ENCODE data around the gene MEGF8. TPM values are rescaled to one million over a fixed set of nuclear protein-coding genes. Genes with fewer than 3 reads are reported as not detected.
A peak's percentile ranks its signal among the peaks of the same experiment; 100 is the strongest.

Gene MEGF8
- total RNA-seq, 1 donor from 2014 or later = 113 TPM

DNA sequence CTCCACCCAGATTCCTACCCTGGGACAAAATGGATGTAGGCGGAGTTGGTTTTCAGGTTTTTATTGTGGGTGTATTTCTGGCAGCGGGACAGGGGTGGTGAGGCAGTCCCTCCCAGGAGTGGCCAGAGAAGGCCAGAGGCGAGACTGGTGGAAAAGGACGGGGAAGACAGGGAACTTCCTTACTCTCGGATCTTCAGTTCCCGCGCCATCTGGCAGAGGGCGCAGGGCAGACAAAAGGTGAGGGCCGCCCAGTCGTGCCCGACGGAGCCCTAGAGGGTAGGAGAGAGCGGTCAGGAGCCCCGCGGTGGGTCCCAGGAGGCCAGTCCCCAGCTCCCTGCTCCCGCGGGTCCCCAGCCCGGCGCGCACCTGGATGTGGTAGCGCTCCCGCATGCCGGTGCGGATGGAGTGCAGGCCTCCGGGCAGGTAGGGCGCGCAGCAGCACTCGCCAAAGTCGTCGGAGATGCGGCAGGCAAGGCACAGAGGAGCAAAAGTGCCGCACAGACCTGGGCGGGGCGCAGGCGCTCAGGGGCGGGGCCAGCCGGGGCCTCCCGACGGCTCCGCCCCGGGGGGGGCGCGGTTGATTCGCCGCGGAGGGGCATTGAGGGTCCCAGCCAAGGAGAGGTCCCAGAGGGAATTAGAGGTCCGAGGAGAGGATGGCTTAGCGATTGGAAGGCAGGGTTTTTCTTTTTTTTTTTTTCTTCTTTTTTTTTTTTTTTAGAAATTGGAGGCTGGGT is 61.7 kb downstream of the MEGF8 start:
- DNase-seq (ENCODE audit: low read depth) = peak; percentile 37

DNA sequence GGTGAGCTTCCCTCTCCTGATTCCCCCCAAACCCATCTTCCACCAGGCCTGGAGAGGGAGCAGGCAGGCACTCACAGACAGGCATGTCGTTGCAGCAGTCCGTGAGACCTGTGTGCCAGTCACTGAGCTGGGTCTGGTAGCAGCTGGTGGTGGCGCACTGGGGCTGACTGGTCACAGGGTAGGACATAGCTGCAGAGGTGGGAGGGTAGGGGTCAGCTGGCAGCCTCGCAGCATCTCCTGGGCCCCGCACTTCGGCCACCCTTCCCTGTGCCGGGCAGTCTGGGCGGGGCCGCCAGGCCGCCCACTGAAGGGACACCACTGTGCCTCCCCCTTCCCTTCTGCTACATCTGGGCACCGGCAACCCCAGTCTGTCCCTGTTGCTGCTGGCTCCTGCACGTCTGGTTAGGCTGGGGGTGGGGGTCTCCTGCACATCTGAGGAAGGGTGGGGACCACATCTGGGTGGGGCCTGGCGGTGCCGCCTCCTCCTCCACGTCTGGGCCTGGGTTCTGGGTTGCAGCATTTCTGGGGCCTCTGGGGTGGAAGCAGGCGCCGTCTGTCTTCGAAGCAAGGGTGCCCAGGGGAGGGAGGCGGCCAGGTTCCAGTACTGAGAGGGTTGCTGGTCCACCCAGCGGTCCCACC is 63.5 kb downstream of the MEGF8 start:
- no peak for DNase-seq (ENCODE audit: low read depth)

DNA sequence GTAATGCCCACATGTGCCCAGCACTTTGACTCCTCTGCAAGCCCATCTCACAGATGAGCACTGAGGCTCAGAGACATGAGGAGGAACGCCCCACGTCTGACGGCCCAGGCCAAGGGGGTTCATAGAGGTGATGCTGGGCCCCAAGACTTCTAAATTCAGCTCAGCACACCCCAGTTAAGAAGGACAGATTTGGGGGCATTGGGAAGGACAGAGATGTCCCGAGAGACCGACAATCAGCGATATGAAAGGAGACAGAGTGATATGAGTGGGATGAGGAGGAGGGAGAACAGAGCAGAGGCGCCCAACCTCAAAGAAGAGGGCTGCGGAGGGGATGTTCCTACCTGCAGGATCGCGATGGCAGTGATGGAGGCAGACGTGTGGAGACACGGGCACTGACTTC is 64.5 kb downstream of the MEGF8 start, which contains the start of gene CNFN:
Gene CNFN (minus strand): TSS at position 399 of the 400 bp plus-strand sequence. CDS start 1,260 bp downstream, outside the sequence.
- DNase-seq (ENCODE audit: low read depth) = no peak

DNA sequence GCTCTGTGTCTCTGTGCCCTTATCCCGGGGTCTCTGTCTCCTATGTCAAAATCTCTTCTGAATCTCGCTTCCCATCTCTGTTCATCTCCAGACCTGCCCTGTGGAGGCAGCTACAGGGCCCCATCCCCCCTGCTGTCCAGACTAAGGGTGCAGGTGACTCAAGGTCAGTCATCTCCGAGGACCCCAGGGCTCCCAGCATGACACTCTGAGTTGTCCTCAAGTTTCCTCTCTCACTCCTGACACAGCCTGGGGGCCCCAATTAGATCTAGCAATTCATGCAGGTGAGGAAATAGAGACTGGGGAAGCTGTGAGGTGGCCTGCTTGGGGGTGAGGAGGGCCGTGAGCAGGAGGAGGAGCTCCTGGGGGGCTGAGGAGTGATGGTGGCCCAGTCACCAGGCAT is 66.7 kb downstream of the MEGF8 start:
- DNase-seq (ENCODE audit: low read depth) = no peak

DNA sequence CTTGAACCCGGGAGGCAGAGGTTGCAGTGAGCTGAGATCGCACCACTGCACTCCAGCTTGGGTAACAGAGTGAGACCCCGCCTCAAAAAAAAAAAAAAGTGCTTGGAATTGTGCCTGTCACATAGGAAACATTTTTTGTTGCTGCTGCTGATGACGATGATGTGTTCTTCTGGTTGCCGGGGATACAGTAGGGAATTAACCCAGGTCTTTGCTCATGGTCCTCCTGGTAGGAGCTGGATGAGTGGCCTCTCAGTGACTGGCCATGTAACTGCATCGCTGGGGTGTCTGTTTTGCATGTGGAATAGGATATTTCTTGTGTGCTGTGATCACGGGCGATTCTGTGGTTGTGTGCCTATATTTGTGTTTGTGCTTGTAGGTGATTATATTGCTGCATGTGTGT is 69.3 kb downstream of the MEGF8 start:
- peak; percentile 37 for DNase-seq (ENCODE audit: low read depth)

DNA sequence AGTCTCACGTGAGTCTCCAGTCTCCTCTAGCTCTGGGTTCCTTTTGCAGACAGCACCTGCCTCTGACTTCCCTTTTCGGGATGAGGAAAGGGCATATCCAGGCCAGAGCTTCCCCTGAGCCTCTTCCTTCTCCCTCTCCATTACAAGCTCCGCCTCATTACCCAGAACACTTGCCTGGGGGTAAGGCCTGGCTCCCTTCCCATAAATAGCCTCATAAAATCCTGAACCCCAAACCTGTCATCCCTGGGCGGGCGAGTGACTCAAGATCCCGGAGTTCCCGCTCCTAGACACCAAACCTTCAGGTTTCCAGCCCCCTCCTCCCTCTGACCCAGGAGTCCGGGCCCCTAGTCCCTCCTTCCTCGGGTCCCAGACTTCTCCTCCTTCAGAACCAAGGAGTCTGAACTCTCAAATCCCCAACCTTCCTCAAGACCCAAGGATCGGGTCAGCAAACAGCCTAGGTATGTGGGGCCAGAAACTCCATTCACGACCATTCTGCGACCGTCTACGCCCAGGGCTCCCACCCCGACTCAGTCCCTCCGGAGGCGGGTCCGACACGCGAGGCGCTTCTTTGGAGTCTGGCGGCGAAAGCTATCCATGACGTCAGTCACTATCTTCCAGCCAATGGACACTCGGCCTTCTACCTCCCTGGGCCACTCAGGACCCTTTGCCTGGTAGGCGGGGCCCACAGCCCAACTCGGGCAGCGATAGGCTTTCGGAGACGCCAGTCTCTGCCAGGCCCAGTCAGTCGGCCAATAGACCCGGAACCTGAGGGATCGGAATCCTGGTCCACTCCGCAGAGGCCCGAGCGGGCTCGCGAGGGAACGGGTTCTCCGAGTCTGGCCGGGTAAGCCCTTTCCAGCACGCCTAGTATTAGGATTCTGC is 71.2 kb downstream of the MEGF8 start:
- DNase-seq (ENCODE audit: low read depth) = peak; percentile 97

DNA sequence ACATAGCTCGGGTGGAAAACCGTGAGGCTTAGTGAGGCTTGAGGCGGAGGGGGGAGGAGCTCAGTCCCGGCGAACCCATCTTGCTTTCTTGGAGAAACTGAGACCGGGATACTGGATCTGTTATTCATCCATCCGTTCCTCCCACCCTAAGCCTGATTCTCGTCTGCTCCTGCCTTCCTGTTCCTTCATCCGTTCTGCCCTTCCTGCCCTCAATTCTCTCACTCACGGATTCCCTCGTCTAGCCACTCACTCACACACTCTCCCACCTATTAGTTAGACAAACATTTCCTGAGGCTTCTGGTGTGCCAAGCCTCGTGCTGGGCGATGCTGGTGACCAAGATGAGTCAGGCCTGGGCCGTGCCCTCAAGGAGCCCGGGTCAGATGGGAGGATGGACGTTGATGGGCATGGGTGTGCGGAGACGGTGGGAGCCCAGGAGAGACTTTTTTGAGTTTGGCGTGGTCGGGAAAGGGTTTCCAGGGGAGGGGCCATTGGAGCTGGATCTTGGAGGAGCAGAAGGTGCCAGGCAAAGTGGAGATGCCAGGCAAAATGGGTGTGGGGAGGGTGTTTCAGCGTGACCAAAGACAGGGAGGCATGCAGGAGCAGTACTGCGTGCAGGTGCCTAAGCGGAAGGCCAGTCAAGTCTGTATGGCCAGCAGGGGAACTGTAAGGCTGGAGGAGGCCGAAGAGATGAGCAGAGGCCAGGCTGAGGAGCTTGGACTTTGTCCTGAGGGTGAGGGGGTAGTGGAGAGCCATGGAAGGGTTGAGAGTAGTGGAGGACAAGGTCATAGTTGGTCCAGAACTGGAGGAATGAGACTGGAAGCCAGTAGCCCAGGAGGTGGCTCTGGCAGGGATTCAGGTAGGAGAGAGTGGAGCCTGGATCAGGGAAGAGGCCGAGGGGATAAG is 72.1 kb downstream of the MEGF8 start:
- DNase-seq (ENCODE audit: low read depth) = no peak

DNA sequence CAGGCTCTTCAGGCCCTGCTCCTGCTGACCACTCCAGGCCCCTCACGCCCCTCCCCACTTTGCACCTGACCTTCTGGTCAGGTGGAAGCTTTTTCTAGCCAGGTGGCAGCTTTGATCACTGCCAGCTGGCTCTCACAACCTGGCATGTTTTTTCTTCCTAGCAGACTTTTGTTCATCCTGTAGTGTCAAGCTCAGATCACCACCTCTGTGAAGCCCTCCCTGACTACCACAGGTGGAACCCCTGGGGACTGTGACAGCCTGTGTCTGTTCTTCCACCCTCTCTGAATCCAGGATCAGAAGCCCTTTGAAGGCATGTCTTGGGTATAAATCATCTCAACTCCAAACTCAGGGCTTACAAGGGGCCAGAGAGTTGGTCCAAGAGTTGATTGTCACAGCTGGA is 75.0 kb downstream of the MEGF8 start:
- no peak for DNase-seq (ENCODE audit: low read depth)

DNA sequence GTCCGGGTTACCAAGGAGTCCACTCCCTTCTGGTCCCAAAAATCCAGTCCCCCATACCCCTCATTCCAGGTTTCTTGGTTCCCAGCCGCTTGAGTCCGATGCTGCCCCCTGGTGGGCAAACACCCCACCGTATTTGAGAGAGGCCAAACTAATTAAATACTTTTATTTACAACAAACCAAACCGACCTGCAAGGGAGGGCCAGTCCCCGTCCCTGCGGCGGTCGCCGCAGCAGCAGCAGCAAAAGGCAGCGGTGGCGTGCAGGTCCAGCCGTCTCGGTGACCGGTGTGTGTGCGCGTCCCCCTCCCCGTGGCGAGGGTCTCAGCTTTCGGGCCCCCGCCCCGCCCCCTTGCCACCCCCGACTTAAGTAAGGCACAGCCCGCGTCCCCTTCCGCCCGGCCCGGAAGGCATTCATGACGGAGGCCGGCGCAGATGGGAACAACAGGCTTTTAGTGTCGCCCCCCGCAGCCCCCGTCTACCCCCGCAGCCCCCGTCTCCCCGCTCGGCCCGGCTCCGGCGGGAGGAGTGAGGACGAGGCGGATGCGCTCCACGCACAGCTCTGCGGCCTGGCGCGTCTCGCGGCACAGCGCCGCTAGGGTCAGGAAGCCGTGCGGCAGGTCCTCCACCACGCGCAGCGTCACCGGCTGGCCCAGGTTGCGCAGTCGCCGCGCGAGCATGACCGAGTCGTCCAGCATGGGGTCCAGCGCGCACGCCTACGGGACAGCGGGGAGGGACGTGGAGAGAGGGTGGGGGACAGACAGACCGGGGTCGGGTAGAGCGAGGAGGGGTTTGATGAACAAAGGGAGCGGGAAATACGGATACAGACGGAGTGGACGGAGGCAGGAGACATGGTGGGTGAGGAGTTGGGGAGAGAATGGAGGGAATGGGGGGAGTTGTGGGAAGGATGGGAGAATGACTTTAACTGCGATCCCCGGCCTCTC is 76.2 kb downstream of the MEGF8 start:
- DNase-seq (ENCODE audit: low read depth) = peak; percentile 65

DNA sequence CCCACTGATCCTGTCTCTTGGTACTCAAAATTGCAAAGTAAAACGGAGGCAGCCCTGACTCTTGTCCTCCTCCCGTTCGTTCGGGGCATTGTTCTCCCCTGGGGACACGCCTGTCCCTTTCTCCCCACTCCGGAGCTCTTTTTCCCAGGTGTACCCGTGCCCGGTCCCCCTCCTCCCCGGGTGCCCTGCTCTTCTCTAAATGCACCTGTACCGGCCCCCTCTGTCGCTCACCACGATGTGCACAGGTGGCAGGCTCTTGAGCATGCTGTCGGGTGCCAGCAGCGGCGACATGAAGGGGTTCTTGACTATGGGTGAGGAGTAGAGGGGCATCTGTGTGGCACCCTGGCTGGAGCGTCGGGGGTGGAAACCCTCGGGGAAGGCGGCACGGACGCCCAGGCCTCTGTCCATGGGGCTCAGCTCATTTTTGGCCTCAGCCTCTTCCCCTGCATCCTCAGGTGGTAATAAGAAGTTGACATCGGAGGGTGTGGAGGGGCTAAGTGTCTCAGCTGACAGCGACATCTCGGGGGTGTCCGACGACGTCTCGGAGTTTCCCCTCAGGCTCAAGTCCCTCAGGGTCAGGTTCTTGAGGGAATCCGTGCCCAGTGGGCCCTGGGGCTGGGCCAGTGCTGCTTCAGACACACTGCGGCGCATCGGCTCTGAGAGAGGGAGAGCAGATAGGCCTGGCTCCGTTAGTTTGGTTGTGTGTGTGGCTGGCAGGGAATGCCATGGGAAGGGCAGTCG is 77.1 kb downstream of the MEGF8 start:
- DNase-seq (ENCODE audit: low read depth) = no peak

DNA sequence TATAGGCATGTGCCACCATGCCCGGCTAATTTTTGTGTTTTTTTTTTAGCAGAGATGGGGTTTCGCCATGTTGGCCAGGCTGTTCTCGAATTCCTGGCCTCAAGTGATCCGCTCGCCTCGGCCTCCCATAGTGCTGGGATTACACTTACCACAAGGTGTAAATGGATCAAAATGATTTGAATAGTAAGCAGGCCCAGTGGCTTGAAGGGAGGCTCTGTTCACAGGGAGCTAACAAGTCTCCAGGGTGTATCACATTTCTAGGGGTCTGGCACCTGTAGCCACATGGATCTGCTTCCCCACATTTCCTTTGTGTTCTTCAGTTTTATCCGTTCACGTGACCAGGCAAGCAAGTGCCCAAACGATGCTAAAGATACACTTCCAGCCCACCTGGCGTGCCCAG is 78.2 kb downstream of the MEGF8 start:
- DNase-seq (ENCODE audit: low read depth) = no peak

DNA sequence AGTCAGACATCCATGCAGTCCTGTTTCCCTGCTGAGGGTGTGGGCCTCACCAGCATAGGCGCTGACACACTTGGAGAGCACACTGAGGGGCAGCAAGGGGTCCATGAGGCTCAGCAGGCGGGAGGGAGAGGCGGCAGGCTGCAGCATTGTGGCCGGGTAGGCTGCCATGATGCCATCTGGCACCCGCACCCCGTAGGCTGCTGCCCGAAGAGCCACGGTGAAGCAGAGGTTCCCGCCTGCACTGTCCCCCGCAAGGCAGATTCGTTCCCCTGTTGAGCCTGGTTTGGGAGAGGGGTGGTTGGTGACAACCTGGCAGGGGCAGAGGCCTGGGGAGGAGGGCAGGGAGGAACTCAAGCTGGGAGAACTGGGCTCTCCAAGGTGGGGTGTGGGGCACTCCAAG is 80.7 kb downstream of the MEGF8 start:
- DNase-seq (ENCODE audit: low read depth) = no peak

DNA sequence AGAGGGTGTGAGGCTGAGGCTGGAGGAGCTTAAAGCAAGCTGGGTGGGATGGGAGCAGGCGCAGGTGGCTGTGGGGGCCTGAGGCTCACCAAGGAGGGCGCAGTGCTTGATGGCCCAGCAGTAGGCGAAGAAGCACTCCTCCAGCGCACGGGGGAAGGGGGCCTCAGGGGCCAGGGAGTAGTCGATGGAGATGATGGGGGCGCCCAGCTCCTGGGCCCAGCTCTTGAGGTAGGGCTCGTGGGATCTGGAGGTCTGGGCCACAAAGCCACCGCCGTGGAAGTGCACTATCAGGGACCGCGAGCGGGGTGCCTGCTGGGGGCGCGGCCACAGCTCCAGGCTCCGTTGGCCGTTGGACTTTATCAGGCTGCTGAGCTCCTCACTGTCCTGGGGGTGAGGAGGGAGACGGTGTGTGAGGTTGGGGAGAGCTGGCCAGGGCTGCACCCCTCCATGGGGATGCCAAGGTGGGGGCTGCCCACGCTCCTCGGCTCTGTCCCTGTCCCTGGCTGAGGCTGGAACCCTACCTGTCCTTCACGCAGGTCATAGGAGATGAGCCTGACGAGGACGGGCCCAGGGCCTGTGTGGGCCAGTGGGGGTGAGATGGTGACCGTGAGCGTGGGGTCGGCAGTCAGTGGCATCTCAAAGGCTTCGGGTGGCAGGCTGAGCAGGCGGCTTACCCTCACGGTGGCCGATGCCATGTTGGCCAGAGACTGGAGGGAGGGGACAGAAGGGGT is 81.8 kb downstream of the MEGF8 start:
- DNase-seq (ENCODE audit: low read depth) = no peak

DNA sequence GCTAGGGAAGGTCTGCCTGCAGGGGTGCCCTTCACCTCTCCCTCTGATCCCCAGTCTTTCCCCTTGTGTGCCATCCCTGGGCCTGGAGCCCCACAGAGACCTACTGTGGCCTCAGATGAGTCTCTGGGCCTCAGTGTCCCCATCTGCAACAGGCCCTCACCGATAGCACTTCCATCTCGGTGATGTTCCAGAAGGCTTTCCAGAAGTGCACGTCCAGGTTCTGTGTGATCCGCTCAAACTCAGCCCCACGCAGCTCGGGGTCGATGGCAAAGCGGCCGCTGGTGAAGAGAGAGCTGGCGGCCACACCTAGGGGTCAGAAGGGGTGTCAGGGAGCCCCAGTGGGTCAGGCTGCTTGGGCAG is 82.4 kb downstream of the MEGF8 start:
- no peak for DNase-seq (ENCODE audit: low read depth)

DNA sequence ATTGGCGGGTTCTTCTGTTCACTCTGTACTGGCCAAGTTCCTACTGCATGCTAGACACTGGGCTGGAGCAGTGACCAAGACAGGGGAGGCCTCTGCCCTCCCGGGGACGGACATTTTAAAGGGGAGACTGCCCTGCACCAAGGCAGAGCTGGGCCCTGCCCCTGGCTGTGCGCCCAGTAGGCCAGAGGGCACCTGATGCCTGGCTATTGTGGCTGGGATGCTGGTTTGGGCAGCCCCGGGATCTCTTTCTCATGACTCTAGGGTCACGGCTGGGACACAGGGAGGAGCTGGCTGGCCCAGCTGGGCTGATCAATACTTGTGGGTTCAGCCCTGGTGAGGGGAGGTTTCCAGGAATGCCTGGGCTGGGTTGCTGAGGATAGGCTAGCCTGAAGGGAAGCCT is 84.0 kb downstream of the MEGF8 start:
- DNase-seq (ENCODE audit: low read depth) = no peak

DNA sequence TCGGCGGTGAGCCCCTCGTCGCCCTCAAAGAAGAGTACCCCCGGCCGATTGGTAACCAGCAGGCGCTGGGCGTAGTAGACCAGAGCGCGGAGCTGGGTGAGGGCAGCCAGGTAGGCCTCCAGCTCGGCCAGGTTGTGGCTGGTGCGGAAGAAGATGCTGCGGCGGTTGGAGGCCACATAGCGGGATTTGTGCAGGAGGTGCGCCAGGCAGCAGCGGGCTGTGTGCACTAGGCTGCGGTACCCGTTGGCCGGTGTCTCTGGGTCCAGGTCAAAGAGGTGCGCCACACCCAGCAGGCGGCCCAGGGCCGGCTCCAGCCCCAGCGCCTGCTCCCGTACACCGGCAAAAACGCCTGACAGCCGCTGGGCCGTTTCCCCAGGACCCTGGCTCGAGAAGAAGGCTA is 84.9 kb downstream of the MEGF8 start:
- DNase-seq (ENCODE audit: low read depth) = no peak

DNA sequence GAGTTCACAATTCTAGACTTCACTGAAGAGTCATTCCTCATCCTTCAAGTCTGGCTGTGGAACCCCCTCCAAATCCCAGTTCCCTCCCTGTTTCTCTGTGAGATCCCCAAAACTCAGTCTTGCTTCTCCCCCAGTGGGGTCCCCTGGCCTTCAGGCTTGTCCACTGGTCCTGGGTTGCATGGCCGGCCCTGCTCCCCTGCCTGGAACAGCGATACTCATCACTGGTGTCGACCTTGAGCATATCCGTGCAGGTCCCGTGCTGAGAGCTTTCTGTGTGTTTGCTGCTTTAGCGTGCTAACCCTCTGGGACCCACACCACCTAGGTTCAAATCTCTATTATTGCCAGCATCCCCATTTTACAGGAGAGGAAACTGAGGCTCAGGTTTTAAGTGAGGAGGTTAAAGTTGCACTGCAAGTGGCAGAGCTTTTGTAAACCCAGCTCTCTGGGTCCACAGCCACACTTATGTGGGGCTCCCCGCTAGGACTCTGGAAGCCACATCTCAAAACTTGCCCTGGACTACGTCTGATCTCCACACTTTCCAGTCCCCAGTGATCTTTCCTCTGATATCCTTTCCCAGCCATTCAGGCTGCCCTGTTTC is 86.2 kb downstream of the MEGF8 start:
- DNase-seq (ENCODE audit: low read depth) = no peak

DNA sequence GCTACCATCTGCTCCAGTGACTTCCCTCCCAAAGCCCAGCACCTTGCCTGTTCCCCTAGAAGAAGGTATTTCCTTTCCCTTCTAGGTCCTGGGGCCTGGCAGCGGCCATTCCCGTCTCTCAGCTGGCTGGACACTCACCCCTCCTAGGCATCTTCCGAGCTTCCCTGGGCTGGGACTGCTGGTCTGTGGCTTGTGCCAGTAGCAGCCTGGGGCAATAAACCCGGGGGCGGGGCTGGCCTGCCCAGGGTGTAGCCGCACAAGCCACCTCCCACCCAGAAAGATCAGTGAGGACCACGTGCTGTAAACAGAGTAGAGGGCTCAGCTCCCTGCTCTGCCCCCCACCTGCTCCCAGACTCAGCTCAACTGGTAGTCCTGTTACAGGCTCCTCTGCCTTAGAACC is 86.8 kb downstream of the MEGF8 start:
- no peak for DNase-seq (ENCODE audit: low read depth)

DNA sequence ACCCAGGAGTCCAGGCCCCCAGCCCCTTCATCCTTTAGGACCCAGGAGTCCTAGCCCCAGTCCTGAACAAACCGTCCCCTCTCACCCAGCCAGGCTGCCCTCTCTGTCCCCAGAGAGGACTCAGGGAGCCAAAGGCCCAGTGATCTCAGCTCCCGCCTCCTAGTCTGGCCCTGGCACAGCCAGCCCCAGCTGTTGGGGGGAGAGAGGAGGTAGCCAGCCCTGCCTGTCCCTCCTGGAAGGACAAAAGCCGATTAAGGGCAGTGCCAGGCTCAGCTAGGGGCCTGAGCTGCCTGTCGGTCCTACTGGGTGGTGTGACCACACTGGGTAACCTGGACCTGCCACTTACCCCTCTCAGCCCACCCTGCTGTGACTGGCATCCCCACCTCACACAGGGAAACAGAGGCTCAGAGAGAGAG is 87.2 kb downstream of the MEGF8 start:
- no peak for DNase-seq (ENCODE audit: low read depth)
